Renal cortex interstitium (tissue), 15 donors: ENCODE measurements around the gene PPBP. TPM values are rescaled to one million over a fixed set of nuclear protein-coding genes. Genes with fewer than 3 reads are reported as not detected.

Experiments used
- DNase-seq, 11 donors: peaks; one replicate each; pipeline ENCODE4 v3.0.0-alpha.2; 2013; ENCODE audit warnings: low read depth in 9 of 11, low spot score in 4 of 11; ENCODE audit errors: extremely low read depth in 1 of 11
- long read RNA-seq, 16 experiments: transcript quantifications; one replicate each; lab custom pipeline, GENCODE V29; 2026
- polyA plus RNA-seq, 3 donors: library from polyadenylated mRNA; unstranded; fragments of 120-200 nt; gene quantifications; one replicate each; pipeline ENCODE4 v1.2.1, GENCODE V29; 2013; ENCODE audit not compliant: insufficient read length in 3 of 3

Gene PPBP, protein sequence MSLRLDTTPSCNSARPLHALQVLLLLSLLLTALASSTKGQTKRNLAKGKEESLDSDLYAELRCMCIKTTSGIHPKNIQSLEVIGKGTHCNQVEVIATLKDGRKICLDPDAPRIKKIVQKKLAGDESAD
- polyA plus RNA-seq = 10 to 100 TPM; 15.6 to 25.4 (median 22.7) TPM
- long read RNA-seq, donor 1, transcript PPBP-201 (3 exons, 715 nt) = major isoform, 18 of 18 reads
- long read RNA-seq, donor 1, partial matches to known transcripts = 0 of 18 reads
- long read RNA-seq, donor 1, other reads (novel, unspliced or antisense) = 0 of 18 reads
- long read RNA-seq, donor 2, transcript PPBP-201 (3 exons, 715 nt) = major isoform, 25 of 25 reads
- long read RNA-seq, donor 2, partial matches to known transcripts = 0 of 25 reads
- long read RNA-seq, donor 2, other reads (novel, unspliced or antisense) = 0 of 25 reads
- long read RNA-seq, donor 3, transcript PPBP-201 (3 exons, 715 nt) = major isoform, 15 of 15 reads
- long read RNA-seq, donor 3, partial matches to known transcripts = 0 of 15 reads
- long read RNA-seq, donor 3, other reads (novel, unspliced or antisense) = 0 of 15 reads
- long read RNA-seq, donor 4, partial matches to known transcripts = 0 of 1 reads
- long read RNA-seq, donor 4, other reads (novel, unspliced or antisense) = 0 of 1 reads
- long read RNA-seq, donor 5 = 0 reads
- long read RNA-seq, donor 6, transcript PPBP-201 (3 exons, 715 nt) = major isoform, 6 of 6 reads
- long read RNA-seq, donor 6, partial matches to known transcripts = 0 of 6 reads
- long read RNA-seq, donor 6, other reads (novel, unspliced or antisense) = 0 of 6 reads
- long read RNA-seq, donor 7, transcript PPBP-201 (3 exons, 715 nt) = major isoform, 25 of 25 reads
- long read RNA-seq, donor 7, partial matches to known transcripts = 0 of 25 reads
- long read RNA-seq, donor 7, other reads (novel, unspliced or antisense) = 0 of 25 reads
- long read RNA-seq, donor 8 = 0 reads
- long read RNA-seq, donor 9, transcript PPBP-201 (3 exons, 715 nt) = major isoform, 8 of 8 reads
- long read RNA-seq, donor 9, partial matches to known transcripts = 0 of 8 reads
- long read RNA-seq, donor 9, other reads (novel, unspliced or antisense) = 0 of 8 reads
- long read RNA-seq, donor 10, transcript PPBP-201 (3 exons, 715 nt) = major isoform, 35 of 35 reads
- long read RNA-seq, donor 10, partial matches to known transcripts = 0 of 35 reads
- long read RNA-seq, donor 10, other reads (novel, unspliced or antisense) = 0 of 35 reads
- long read RNA-seq, donor 11, transcript PPBP-201 (3 exons, 715 nt) = major isoform, 5 of 5 reads
- long read RNA-seq, donor 11, partial matches to known transcripts = 0 of 5 reads
- long read RNA-seq, donor 11, other reads (novel, unspliced or antisense) = 0 of 5 reads
- long read RNA-seq, donor 12, partial matches to known transcripts = 0 of 3 reads
- long read RNA-seq, donor 12, other reads (novel, unspliced or antisense) = 0 of 3 reads
- long read RNA-seq, donor 13 = 0 reads
- long read RNA-seq, donor 14, transcript PPBP-201 (3 exons, 715 nt) = major isoform, 11 of 11 reads
- long read RNA-seq, donor 14, partial matches to known transcripts = 0 of 11 reads
- long read RNA-seq, donor 14, other reads (novel, unspliced or antisense) = 0 of 11 reads
- long read RNA-seq, donor 15, partial matches to known transcripts = 0 of 4 reads
- long read RNA-seq, donor 15, other reads (novel, unspliced or antisense) = 0 of 4 reads
- long read RNA-seq, donor 16, transcript PPBP-201 (3 exons, 715 nt) = major isoform, 35 of 35 reads
- long read RNA-seq, donor 16, partial matches to known transcripts = 0 of 35 reads
- long read RNA-seq, donor 16, other reads (novel, unspliced or antisense) = 0 of 35 reads

DNA sequence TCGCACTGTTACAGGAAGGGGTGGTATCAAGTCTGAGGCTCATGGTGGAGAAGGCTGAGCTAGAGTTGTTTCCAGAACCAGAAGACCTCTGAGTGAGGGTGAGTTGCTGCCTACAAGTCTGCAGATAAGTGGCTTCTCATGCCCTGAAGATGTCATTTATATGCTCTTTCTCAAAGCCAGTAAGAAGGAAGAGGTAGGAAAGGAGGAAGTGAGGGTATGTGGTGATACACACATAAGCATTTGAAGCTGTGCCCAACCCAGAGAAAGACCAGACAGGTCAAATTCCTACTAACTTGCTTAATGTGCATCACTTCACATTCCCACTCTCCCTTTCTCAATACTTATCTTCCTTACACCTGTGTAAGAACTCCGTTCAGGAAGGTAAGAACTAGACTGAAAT is at the start of gene PPBP:
Gene PPBP (minus strand): TSS at position 130 of the 400 bp plus-strand sequence. CDS start 87 bp downstream, at position 43.
- DNase-seq = no peak

DNA sequence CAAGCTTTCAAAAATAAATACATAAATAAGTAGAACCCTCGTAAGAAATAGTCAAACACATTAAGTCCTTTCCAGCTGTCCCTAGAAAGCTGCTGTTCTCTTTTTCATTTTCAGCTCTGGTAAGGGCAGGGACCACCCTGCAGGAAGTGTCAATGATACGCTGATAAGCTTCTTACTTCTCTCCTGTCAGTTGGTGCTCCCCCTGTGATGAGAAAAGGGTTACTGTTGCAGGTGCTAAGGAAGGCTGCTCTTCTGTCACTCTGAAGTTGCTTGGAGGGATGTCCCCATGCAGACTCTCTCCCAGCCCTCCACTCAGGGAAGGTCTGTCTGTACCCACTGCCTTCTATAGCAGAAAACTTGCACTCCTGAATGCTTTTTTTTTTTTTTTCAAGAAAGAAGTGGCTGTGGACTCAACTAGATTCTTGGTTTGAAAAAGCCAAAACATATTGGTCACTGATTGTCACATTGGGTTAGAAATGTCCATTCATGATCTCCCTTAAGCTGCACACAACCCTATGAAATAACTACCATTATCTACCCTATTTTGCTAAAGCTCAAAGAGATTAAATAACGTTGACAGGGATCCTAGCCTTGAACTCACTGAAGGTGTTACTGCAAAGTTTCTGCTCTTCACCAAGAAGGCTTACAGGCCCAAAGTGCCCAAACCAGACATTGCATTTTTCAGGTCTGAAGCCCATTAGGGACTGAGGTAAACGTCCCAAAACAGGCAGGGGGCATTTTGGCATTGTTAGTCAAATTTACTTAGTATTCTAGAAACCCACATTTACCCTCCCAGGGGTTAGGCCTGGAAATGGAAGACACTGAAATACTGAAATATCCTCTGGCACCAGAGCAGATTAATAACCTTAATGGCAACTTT is 49.3 kb upstream of the PPBP start:
- DNase-seq = no peak

DNA sequence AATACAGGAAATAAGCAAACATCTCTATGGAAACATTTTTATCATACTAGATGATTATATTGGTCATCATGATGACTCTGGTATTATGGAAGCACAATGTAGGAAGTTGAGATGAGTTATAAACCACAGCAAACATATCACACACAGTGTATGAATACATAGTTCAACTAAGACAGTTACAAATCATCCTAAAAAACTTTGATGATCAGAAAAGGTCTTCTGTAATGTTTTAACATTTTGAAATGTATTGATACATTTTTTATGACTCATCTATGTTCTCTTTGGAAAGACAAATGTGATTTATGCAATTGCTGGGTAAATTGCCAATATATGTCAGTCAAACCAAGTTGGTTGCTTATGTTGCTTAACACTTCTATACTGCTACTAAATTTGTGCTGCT is 45.7 kb upstream of the PPBP start:
- DNase-seq = no peak

DNA sequence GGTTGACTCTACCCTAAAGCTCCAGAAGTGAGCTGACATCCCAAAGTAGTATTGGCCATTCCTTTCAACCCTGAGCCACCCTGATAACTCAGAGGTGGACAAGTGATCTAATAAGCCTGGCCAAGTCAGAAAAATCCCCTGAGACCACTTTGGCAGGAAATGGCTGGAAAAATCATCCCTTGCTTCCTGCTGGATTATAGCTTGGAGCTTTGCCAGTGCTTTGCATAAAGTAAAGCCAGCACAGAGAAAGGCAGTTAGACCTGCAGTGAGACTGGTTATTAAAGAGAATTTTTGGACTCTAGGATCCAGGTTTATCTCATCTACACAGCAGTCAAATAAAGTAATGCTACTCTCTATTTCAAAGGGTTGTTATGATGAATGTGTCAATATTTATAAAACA is 44.1 kb upstream of the PPBP start:
- DNase-seq = no peak

DNA sequence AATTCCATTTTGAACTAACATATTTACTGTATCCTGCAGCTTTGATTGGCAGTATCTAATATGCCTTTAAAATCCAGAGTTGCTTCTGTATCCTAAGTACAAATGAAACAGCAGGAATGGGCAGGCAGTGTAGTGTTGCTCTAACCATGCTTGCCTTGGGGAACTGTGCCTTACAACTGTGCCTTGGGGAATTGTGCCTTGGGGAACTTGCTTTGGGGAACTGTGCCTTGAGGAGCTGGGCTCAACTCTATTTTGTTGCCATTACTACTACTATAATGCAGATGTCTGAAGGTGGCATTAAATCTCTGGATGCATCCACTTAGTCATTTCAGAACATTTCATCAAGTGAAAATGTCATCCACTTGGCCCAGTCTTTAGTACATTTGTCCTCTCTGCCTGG is 43.6 kb upstream of the PPBP start:
- DNase-seq = no peak

DNA sequence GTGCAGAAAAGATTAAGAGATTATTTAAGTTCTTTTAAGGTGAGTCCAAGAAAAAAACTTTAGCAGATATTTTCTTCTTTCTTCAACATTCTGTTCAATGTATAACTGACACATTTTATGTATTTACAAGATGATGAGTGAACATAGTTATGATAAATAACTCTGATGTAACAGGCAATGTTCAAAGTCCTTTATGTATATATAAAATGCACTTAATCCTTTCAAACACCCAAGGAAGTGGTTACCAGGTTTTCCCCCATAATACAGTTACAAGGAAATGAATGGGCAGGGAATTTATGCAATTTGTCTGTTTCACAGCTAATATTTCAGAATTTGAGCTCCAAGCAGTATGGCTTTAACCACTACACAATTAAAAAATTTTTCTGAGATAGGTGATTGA is 42.3 kb upstream of the PPBP start:
- DNase-seq = no peak

DNA sequence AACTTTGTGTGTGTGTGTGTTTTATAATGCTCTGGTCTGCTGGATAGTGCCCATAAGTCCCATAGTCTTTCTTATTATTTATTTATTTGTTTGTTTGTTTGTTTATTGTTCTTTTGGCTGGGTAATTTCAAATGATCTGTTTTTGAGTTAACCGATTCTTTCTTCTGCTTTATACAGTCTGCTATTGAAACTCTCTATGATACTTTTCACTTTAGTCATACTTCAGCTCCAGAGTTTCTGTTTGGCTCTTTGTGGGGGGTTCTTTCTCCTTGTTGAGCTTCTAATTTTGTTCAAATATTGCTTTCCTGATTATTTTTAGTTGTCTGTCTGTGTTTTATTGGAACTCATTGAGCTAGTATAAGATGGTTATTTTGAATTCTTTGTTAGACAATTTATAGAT is 40.5 kb upstream of the PPBP start:
- DNase-seq = no peak

DNA sequence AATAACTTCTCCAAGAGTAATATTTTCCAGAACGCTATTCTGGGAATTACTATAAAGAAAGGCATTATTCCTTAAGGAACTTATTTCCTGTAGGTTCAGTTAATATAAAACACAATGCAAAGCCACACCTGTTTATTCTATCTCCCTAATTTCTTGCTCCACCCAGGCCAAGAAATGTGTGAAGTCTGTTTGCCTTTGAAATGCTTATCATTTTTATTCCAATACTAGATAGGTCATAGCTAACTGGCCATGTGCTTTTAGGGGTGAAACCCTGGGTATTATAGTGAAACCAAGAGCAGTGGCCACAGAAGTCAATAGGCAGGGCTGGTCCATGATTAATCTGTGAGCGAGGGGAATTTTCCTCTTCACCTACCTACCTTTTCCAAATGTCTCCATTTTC is 35.7 kb upstream of the PPBP start:
- DNase-seq = no peak

DNA sequence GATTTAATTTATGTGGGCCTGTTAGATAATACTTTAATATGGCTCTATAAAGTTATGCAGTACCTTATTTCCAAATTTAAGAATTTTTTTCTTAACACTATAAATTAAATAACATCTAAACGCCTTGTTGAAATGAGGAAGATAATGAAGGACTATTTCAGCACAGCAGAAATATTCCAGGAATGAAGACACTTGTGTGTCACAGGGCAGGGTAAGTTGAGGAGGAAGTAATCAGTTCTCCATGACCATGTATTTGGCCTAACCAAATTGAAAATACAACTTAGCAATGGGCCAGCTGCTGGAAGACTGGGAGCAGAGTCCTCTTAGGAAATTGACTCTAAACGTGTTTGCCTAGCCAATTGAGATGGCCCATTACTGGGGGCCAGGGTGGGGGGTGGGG is 33.6 kb upstream of the PPBP start:
- no peak for DNase-seq

DNA sequence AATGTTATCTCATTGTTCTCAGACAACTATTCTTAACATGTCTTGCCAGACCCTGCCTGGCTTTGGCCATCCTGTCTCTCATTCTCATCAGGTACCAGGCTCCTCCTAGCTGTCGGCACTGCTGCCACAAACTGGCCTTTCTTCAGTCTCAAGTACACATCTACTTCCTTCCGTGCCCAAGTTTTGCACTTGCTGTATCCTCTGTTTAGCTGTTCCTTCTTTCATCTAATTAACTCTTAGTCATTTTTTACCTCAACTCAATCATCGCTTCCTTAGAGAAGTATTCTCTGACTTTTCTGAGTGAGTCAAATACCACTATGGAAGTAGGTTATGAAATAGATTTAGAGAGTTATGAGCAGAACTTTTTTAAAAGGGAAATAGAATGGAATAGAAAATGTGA is 30.8 kb upstream of the PPBP start:
- DNase-seq = no peak

DNA sequence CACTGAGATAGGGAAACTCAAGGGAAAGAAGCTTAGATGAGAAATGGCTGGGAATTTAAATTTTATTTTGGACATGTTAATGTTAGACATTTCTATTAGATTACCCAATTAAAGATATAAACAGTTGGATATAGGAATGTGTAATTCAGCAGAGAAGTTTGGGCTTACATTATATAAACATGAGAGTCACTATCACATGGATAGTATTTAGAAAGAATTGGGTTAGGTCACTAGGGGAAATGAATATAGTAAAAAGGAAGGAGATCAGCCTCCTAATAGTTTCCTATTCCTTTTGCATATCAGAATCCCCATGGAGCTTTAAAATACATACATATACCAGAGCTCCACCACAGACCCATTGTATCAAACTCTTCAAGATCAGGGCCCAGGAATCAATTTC is 30.1 kb upstream of the PPBP start:
- DNase-seq = no peak

DNA sequence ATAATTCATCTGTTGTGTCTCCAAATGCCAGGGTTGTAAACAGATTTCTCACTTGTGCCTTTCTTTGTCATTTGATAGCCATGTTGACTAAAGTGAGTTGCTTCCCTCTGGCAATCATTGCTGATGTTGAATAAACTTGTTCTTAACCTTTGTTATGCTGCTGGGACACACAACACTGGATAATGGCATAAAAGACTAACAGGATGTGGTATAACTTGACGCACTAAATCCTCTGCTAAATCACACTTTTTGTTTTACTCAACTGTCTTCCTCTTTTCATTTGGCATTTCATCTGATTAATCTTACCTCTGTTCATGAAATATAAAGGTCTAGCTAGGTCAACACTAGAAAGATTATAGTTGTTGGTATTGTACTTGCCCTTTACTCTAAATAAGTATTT is 28.1 kb upstream of the PPBP start:
- DNase-seq = no peak

DNA sequence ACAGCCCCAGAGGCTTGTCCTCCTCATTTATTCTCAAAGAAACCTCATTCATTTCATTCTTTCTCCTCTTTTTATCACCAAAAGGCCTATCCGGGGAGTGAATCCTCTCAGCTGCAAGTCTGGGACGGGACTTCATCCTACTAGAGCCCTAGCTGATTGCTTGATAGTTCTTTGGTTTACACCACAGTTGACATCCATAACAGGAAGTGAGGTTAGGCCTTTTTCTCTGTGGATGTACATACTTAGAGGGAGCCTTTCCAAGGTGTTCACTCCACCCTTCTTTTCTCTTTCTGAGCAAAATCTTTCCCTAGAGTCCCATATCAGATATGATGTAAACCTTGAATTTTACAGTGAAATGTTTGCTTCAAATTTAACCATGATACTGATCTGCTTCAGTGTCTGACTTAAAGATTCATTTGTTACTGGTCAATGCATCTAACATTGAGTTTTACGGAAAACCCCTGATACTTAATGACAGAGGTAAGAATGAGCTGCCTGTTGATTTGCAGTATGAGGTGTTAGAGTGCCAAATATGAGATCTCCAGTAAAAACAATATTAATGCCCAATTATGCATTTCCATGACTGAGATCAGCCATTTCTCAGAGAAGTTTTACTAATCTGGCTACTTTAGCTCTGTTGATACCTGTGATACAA is 27.3 kb upstream of the PPBP start:
- DNase-seq = no peak

DNA sequence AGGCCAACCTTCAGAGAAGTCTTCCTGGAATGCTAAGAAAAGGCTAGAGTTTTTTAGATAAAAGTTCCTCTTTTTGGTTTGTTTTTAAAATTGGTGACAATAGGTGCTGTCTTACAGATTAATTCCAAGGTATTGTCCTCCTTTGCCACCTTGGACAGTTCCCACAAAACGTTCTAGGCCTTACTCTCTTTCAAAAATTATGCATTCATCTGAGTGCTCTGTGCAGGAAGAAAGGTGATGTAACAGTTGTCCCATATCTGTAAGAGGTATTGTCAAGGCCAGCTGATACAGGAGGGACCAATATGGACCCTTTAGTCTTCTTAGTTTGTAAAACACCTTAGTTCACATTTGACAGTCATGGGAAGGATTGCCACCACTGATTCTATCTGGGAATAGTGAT is 26.3 kb upstream of the PPBP start:
- no peak for DNase-seq

DNA sequence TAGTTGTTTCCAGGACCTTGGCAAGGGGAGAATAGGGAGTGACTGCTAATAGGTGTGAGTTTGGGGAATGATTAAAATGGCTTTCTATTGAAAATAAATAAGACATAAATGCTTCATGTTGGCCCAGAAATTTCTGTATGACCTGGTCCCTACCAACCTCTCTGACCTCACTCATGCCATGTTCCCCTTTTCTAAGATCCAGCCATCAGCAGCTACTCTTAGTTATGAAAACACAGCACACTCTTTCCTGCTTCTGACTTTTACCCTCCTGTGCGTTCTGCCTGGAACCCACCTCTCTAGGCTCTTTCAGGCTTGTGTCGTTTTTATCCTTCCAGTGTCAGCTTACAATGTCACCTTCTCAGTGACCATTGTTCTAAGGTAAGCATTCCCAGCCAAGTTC is 25.3 kb upstream of the PPBP start:
- DNase-seq = no peak

DNA sequence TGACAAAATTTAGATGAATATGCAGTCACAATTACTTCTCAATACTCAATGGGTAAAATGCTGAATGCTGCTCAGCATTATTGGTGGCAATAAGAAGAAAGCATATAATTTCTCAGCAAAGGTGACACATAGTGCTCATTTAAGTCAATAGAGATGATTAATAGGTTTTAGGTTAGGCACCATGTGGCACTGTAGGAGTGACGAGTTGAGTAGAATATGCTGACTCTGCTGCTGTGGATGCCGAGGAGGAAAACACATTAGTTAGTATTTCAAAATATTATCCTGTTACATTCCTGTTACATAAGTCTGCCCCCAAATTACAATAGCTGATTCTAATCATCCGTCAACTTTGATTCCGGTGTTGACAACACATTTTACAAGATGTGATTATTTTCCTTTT is 24.1 kb upstream of the PPBP start:
- DNase-seq = no peak

DNA sequence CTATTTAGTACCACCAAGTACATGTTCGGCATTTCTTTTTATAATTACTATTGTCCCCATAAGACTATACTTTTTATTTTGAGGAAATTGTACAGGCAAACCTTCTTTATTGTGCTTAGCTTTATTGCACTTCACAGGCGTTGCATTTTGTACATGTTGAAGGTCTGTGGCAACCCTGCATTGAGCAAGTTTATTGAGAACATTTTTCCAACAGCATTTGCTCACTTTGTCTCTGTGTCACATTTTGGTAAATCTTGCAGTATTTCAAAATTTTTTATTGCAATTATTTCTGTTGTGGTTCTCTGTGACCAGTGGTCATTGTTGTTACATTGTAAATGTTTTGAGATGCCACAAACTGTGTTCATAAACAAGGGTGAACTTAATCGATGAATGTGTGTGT is 21.3 kb upstream of the PPBP start:
- DNase-seq = no peak
